ENCODE data around the gene VPS35.
"Not testable (repeated sequence)": the region's sequence is repeated elsewhere in the genome, so short reads cannot be mapped to it uniquely, and the experiment has no call there.

The VPS35 gene

DNA sequence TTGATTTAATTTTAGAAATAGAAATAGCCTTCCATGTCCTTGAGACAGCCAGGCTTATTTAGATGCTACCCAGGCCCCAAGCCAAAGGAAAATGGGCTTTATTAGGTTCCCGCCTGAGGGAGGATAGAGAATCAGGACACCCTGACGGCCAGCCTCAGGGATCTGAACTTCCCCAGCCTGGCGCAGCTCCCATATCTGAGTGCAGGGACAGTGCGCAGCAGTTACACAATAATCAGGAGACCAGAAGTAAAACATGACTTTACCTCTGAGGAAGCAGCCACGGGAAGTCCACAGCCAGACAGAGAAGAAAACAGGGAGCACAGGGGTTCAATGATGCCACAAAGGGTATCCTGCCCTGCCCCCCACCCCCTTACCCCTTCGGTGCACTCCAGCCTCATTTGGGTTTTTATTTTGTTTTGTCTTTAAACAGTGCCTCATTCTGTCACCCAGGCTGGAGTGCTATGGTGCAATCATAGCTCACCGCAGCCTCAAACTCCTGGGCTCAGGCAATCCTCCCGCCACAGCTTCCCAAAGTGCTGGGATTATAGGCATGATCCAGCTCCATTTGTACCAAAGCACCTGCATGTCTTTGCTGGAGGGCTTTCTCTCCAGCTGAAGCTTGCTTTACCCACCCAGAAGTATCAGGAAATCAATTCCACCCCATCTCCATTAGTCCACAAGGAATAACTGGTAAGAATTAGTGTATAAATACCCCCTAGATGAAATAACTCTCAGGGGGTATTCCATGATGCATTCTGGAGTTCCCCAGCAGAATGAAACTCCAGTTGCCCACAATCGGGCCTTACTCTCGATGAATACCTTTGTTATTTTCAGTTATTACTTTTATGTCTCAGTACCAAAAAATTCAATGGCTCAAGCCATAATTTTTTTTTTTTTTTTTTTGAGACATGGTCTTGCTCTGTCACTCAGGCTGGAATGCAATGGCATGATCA is 22.4 kb upstream of the VPS35 start:
- DNase-seq = peak; percentile 48

- peak; percentile 62 for DNase-seq
Measured at GRCh38 chr16:46709469-46710005, 20.6 kb upstream of the VPS35 start.

GRCh38 chr16:46706642-46707041 is 17.7 kb upstream of the VPS35 start:
- no peak for DNase-seq

- DNase-seq = no peak
Measured at GRCh38 chr16:46702030-46702429, 13.1 kb upstream of the VPS35 start.

DNA sequence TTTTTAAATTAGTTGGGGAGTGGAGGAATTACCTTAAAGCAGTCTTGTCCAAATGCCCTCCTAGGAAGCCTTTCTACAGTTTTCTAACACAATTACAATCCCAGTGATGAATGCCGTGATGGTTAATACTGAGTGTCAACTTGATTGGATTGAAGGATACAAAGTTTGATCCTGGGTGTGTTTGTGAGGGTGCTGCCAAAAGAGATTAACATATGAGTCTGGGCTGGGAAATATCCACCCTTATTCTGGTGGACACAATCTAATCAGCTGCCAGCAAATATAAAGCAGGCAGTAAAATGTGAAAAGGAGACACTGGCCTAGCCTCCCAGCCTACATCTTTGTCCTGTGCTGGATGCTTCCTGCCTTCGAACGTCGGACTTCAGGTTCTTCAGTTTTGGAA is 12.6 kb upstream of the VPS35 start:
- no peak for DNase-seq

GRCh38 chr16:46700048-46700447 is 11.1 kb upstream of the VPS35 start:
- no peak for DNase-seq

GRCh38 chr16:46696957-46697356 is 8.0 kb upstream of the VPS35 start:
- no peak for DNase-seq

DNA sequence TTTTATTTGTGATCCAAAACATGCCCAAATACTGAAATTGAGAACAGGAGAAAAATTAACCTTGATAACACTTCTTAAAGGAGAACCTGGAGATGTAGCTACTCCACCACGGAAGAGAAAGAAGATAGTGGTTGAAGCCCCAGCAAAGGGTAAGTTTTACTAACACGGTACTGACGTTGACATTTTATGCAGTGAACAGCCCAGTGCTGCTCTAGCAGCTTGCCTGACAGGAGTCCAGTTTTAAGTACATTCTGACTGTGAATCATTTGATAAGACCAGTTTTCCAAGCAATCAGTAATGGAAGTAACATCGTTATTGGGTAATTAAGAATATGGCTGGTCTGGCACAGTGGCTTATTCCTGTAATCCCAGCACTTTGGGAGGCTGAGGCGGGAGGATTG is 7.0 kb upstream of the VPS35 start:
- DNase-seq = no peak

DNA sequence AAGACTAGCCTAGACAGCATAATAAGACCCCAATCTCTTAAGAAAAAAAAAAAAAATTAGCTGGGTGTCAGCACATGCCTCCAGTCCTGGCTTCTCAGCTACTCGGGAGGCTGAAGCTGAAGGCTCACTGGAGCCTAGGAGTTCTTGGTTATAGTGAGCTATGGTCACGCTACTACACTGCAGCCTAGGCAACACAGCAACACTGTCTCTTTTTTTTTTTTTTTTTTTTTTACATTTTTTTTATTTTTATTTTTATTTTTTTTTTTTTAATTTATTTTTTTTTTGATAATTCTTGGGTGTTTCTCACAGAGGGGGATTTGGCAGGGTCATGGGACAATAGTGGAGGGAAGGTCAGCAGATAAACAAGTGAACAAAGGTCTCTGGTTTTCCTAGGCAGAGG is 4.6 kb upstream of the VPS35 start:
- no peak for DNase-seq

DNA sequence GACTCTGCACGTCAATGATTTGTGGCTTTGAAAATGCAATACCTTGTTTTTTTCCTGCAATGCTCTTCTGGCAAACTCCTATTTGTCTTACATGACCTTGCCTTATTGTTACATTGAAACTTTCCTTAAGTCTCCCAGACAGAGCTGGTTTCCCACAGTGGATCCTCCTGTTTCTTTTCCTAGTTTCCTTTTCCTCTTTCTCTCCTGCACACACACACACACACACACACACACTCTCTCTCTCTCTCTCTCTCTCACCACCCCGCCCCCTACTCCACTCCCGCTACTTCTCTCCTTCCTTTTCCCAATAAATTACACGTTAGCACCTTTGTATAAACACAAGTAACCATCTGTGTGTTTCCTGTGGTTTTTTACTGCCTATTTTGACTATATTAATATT is 2.7 kb upstream of the VPS35 start:
- DNase-seq = no peak

DNA sequence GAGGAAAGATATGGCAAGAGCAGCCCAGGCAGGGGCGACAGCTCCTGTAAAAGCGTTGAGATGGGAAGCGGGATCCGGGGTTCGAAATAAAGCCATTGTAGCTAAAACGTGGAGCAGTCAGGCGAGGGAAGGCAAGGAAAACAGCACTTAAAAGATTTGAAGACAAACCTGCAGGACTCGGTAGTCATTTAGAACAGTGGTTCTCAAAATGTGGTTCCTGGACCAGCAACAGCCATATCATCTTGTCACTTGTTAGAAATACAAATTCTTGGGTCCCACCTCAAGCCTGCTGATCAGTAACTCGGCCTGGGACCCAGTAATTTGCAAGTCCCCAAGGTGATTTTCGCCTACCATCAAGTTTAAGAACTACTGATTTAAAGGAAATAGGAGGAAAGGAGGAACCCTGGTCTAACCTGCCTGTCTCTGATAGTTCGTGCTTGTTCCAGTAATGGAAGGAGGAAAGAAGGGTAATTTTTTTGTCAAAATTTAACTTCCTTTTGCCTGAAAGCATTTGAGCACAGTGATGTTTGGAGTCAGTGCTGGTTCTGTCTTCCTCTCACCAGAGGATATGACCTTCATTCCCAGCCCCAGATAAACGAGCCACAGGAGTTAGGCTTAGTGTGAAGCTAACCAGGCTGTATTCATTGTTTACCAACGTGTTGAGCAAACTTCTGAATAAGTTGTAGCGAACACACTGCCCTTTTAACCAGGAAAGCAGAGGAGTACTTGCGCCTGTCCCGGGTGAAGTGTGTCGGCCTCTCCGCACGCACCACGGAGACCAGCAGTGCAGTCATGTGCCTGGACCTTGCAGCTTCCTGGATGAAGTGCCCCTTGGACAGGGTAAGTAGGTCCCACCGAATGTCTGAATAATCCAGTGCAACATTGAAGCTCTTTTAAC is 1.6 kb upstream of the VPS35 start:
- DNase-seq = no peak

- DNase-seq = peak; percentile 98
Measured at GRCh38 chr16:46689365-46690280, 645 bp upstream of the VPS35 start, which contains the start of gene ORC6. Gene ORC6 (plus strand): TSS chr16:46689659. CDS start chr16:46689706, 47 bp downstream.

DNA sequence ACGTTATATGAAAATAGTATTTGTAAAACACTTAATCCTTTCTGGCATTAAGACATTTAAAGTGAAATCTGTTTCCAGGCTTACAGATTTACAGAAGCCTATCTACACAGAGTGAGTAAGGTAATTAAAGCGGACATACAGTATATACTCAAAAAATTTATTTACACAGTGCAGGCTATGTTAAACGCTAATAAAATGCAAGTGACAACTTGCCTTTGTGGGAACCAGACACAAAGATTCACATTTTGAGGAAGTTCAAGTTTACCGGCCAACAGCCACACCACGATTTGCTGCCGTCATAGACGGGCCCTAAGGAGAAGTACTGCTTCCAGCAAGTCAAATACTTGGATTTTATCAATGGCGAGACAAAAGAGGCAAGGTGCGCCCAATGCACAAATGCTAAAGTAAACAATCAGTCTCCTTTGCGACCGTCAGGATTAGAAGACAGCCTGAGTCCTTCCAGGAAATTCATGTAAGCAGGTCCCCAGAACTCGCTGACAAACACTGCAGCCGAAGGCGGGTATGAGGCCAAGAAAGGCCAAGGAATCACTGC is 801 bp downstream of the VPS35 start:
- DNase-seq = peak; percentile 87

GRCh38 chr16:46687486-46687885 is 1.5 kb downstream of the VPS35 start:
- no peak for DNase-seq

DNA sequence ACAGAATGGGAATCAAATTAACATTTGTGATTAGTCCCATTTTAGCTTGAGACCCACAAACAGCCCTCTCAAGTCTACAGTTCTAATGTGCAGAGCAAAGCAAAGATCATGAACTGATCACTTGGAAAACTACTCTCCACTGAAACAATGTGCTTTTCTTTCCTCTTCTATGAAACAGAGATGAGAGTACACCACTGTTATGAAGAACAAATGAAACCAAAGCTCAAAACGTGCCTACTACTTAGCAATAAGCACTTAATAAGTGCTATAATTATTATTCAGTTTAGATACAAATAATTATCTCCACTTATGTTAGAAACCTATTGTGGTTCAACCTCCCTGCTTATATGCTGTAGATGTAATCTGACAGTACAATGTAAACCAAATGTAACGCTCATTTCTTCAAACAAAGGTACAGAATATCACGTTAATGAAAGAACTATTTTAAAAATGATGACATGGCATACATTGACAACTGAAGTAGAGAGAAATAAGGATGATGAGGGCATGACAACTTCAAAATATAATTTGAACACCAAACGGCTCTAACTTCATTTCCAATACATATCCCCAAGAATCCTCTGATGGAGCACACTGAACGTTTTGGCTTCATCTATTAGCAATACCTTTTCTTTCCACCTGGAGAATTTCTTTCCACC is 2.0 kb downstream of the VPS35 start:
- DNase-seq = no peak

- not testable (repeated sequence) for DNase-seq
Measured at GRCh38 chr16:46681867-46682266, 7.1 kb downstream of the VPS35 start.

DNA sequence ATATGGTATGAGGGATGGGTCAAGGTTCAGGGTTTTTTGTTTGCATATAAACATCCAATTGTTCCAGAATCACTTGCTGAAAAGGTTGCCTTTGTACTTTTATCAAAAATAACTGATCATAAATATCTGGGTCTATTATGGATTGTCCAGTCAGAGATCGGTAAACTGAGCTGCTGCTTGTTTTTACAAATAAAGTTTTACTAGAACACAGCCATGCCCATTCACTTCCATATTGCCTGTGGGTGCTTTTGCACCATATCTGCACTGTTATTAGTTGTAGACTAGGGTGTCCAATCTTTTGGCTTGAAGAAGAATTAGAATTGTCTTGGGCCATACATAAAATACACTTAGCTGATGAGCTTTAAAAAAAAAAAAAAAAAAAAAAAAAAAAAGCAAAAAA is 11.0 kb downstream of the VPS35 start:
- not testable (repeated sequence) for DNase-seq

DNA sequence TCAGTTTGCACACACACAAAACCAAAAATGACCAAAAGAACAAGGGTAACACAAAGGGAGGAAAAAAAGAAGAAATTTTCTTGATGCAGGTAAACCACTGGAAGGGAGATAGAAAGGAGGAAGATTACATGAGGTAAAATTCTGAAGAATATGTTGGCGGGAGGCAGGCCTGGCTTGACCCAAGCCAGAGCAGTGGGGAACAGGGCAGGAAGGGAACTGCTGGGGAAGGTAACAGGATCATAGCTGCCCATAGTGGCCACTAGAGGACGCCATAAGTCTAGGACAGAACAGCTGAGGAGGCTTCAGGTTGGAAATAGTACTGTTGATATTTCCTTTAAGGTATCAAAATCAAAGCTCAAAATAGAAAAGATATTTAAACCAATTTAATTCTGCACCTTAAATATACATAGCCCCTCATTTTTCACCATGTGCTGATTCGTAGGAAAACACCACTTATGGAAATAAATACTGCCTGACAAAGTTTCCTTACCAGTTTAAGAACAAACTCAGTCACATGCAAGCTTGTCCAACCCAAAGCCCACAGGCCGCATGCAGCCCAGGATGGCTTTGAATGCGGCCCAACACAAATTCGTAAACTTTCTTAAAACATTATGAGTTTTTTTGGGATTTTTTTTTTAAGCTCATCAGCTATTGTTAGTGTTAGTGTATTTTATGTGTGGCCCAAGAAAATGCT is 15.5 kb downstream of the VPS35 start:
- DNase-seq = peak; percentile 69

- DNase-seq = no peak
Measured at GRCh38 chr16:46662123-46662522, 26.9 kb downstream of the VPS35 start.

DNA sequence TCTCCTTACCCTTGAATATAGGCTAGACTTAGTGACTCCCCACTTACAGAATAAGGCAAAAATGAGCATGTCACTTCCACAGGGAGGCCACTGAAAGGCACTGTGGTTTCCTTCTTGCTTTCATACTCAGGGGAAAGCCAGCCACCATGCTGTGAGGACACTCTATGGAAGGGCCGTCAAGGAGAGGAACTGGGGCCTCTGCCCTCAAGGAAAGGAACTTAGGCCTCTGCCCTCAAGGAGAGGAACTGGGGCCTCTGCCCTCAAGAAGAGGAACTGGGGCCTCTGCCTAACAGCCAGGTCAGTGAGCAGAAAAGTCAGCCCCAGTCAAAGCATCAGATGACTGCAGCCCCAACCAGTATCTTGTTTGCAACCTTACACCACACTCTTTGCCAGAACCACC is 30.1 kb downstream of the VPS35 start:
- peak; percentile 94 for DNase-seq

- no peak for DNase-seq
Measured at GRCh38 chr16:46651305-46651704, 37.7 kb downstream of the VPS35 start.
